ENCODE data around the gene EML5.

The EML5 gene

DNA sequence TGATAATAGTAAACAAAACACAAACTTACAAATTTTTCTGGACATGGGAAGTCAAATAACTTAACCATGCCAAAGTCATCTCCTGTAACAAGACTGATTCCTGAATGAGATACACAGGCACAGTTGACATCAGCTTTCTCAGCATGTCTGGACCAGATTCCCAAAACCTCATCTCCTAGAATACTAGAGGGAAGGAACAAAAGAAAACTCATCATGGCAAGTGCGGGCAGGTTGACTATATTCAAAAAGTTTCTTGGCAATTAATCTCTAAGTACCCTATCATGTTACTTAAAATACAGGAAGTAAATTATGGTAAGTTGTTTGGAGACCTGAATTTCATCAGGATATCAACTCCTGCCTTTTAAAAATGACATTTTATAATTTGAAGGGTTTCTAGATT lies 176.1 kb downstream of the EML5 start:
- TF ChIP-seq EGR1 (IDR thresholded peaks at IDR 0.05) (no peak), RAD21 (IDR thresholded peaks at IDR 0.05; ENCODE audit: low read depth) (no peak), FOXM1 (IDR thresholded peaks at IDR 0.05; ENCODE audit: borderline replicate concordance, low read depth) (no peak), YY1 (IDR thresholded peaks at IDR 0.05; ENCODE audit: low read depth) (no peak), ZBTB7A (IDR thresholded peaks at IDR 0.05; ENCODE audit: low read depth) (no peak), EP300 (IDR thresholded peaks at IDR 0.05; ENCODE audit: borderline replicate concordance) (no peak), TEAD4 (IDR thresholded peaks at IDR 0.05) (no peak), NFIC (IDR thresholded peaks at IDR 0.05) (no peak), CEBPB (IDR thresholded peaks at IDR 0.05) (no peak), TCF12 (IDR thresholded peaks at IDR 0.05; ENCODE audit: low read depth) (no peak)
- TF ChIP-seq, protein P1, sequence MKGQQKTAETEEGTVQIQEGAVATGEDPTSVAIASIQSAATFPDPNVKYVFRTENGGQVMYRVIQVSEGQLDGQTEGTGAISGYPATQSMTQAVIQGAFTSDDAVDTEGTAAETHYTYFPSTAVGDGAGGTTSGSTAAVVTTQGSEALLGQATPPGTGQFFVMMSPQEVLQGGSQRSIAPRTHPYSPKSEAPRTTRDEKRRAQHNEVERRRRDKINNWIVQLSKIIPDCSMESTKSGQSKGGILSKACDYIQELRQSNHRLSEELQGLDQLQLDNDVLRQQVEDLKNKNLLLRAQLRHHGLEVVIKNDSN (IDR thresholded peaks at IDR 0.05) = no peak

DNA sequence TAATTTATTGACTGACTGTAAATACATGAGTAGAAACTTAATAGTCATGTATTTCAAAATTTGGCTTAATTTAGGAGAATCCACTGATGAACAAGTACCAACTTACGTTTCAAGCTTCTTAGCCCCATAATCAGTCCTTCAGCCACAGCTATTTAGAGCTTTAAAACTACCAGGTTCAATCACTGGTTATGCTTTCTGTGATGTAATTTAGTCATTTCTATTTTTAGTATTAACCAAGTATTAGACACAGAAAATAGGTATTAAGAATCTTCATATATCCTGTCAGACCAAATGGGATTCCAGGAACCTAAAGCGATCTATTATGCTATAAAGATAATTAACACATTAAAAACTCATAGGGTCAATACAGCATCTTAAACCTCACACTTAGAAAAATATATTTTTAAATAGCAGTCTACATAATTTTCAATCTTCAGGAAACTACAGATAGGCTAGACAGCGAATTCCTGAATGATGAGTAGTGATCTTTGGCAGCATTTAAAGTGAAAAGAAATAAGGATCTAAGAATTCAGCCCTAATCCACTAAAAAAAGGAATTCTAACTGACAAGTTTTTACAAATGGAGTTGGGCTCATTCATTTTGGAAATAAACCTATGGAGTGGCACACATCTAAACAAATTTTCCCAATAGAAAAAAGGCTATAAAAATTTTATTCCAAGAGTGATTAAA lies 178.4 kb downstream of the EML5 start:
- no peak for TF ChIP-seq EP300 (IDR thresholded peaks at IDR 0.05; ENCODE audit: borderline replicate concordance)
- no peak for TF ChIP-seq CEBPB (IDR thresholded peaks at IDR 0.05)
- TF ChIP-seq YY1 (IDR thresholded peaks at IDR 0.05; ENCODE audit: low read depth) = no peak
- TF ChIP-seq, protein P2, sequence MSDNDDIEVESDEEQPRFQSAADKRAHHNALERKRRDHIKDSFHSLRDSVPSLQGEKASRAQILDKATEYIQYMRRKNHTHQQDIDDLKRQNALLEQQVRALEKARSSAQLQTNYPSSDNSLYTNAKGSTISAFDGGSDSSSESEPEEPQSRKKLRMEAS (IDR thresholded peaks at IDR 0.05) = no peak
- TF ChIP-seq CREB1 (IDR thresholded peaks at IDR 0.05; ENCODE audit: low read depth) = no peak
- no peak for TF ChIP-seq NFIC (IDR thresholded peaks at IDR 0.05)
- TF ChIP-seq TCF12 (IDR thresholded peaks at IDR 0.05; ENCODE audit: low read depth) = no peak
- TF ChIP-seq, protein P3, sequence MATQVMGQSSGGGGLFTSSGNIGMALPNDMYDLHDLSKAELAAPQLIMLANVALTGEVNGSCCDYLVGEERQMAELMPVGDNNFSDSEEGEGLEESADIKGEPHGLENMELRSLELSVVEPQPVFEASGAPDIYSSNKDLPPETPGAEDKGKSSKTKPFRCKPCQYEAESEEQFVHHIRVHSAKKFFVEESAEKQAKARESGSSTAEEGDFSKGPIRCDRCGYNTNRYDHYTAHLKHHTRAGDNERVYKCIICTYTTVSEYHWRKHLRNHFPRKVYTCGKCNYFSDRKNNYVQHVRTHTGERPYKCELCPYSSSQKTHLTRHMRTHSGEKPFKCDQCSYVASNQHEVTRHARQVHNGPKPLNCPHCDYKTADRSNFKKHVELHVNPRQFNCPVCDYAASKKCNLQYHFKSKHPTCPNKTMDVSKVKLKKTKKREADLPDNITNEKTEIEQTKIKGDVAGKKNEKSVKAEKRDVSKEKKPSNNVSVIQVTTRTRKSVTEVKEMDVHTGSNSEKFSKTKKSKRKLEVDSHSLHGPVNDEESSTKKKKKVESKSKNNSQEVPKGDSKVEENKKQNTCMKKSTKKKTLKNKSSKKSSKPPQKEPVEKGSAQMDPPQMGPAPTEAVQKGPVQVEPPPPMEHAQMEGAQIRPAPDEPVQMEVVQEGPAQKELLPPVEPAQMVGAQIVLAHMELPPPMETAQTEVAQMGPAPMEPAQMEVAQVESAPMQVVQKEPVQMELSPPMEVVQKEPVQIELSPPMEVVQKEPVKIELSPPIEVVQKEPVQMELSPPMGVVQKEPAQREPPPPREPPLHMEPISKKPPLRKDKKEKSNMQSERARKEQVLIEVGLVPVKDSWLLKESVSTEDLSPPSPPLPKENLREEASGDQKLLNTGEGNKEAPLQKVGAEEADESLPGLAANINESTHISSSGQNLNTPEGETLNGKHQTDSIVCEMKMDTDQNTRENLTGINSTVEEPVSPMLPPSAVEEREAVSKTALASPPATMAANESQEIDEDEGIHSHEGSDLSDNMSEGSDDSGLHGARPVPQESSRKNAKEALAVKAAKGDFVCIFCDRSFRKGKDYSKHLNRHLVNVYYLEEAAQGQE (IDR thresholded peaks at IDR 0.05; ENCODE audit: low read depth) = no peak
- TF ChIP-seq EGR1 (IDR thresholded peaks at IDR 0.05) = no peak

DNA sequence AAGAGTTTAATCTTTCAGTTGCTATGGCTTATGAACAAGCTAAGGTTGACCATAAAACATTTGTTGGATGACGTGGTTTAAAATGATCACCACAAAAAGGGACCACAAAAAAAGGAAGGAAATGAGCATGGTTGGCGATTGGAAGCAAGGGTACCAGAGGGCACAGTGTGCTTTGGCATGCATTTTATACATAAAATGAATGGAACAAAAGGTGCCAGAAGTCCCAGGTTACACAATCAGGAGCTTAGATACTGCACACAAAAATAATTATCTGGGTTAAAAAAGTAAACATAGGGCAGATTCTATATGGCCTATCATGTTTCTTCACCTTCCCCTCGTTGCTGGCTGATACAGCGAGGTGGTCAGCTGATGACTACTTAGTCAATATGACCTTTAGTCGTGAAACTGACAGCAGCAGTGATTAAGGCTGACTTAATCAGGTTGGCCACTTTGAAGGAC lies 179.2 kb downstream of the EML5 start:
- TF ChIP-seq TCF12 (IDR thresholded peaks at IDR 0.05; ENCODE audit: low read depth) (no peak), NFIC (IDR thresholded peaks at IDR 0.05) (no peak), TEAD4 (IDR thresholded peaks at IDR 0.05) (no peak), CEBPB (IDR thresholded peaks at IDR 0.05) (no peak), EP300 (IDR thresholded peaks at IDR 0.05; ENCODE audit: borderline replicate concordance) (no peak), CREB1 (IDR thresholded peaks at IDR 0.05; ENCODE audit: low read depth) (no peak), FOXM1 (IDR thresholded peaks at IDR 0.05; ENCODE audit: borderline replicate concordance, low read depth) (no peak), ZBTB7A (IDR thresholded peaks at IDR 0.05; ENCODE audit: low read depth) (no peak), YY1 (IDR thresholded peaks at IDR 0.05; ENCODE audit: low read depth) (no peak), TAF1 (IDR thresholded peaks at IDR 0.05; ENCODE audit: low read depth) (no peak), EGR1 (IDR thresholded peaks at IDR 0.05) (no peak), RAD21 (IDR thresholded peaks at IDR 0.05; ENCODE audit: low read depth) (no peak)
- TF ChIP-seq, protein P1 (IDR thresholded peaks at IDR 0.05) = no peak
- TF ChIP-seq, protein P3 (IDR thresholded peaks at IDR 0.05; ENCODE audit: low read depth) = no peak
- TF ChIP-seq, protein P2 (IDR thresholded peaks at IDR 0.05) = no peak

DNA sequence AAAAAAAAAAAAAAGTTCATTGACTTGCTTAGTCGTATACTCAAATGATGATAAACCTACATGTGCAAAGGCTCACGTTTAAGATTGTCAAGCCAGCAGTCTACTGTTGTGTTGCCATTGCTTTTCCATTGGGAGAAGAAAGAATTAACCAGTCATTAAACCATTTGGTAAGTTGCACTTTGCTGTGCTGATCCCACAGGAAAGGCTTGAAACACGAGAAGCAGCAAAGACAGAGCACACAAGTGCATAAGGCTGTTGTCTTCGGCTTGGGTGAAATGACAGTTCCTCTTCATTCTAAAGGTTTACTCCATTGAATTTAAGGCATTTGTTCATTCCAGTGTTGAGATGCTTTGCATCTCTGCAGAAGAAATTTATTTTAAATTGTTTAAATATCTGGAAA lies 179.8 kb downstream of the EML5 start:
- TF ChIP-seq CREB1 (IDR thresholded peaks at IDR 0.05; ENCODE audit: low read depth) = no peak
- no peak for TF ChIP-seq TAF1 (IDR thresholded peaks at IDR 0.05; ENCODE audit: low read depth)
- TF ChIP-seq EP300 (IDR thresholded peaks at IDR 0.05; ENCODE audit: borderline replicate concordance) = no peak
- TF ChIP-seq, protein P1 (IDR thresholded peaks at IDR 0.05) = no peak
- TF ChIP-seq FOXM1 (IDR thresholded peaks at IDR 0.05; ENCODE audit: borderline replicate concordance, low read depth) = no peak

DNA sequence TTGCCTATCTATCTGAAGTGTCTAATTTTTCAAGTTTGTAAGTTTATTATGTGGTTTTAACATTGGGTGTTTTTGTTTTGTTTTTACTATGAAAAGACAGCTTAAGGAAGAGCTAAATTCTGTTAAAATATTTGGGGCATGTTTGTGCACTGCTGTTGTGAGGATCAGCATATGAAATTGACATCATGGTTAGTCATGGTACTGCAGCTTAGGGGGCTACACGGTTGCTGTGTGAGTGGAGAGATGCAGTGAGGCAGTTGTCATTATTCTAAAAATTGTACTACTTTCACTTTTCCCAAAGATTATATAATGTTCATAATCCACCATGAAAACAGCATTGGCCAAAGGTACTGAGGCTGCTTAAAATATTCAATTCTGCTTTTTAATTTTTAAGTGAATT lies 180.9 kb downstream of the EML5 start:
- TF ChIP-seq RAD21 (IDR thresholded peaks at IDR 0.05; ENCODE audit: low read depth) = no peak
- TF ChIP-seq, protein P3 (IDR thresholded peaks at IDR 0.05; ENCODE audit: low read depth) = no peak
- no peak for TF ChIP-seq YY1 (IDR thresholded peaks at IDR 0.05; ENCODE audit: low read depth)
- TF ChIP-seq, protein P1 (IDR thresholded peaks at IDR 0.05) = no peak
- no peak for TF ChIP-seq EGR1 (IDR thresholded peaks at IDR 0.05)

Measured in Ishikawa (cell line).